ENCODE data around the gene EPAS1.

GRCh38 chr2:46413631-46414030 is 116.4 kb downstream of the EPAS1 start:
- no peak for TF ChIP-seq HOXB5 (CRISPR knock-in tag; IDR thresholded peaks at IDR 0.05)
- no peak for TF ChIP-seq CBX8 (IDR thresholded peaks at IDR 0.05)
- no peak for TF ChIP-seq CTCF (IDR thresholded peaks at IDR 0.05)
- no peak for TF ChIP-seq REST (IDR thresholded peaks at IDR 0.05)
- no peak for TF ChIP-seq HDAC2 (IDR thresholded peaks at IDR 0.05)
- no peak for TF ChIP-seq CHD2 (IDR thresholded peaks at IDR 0.05; ENCODE audit: low read length, partially characterized antibody)
